ENCODE results near the gene ITPKC.

Gene ITPKC

GRCh38 chr19:40704491-40705361 lies 12.2 kb upstream of the ITPKC start:
- TF ChIP-seq ZC3H10 (CRISPR knock-in tag; IDR thresholded peaks at IDR 0.05) (no peak), ISL1 (CRISPR knock-in tag; IDR thresholded peaks at IDR 0.05) (no peak), POU6F1 (CRISPR knock-in tag; IDR thresholded peaks at IDR 0.05; ENCODE audit: borderline replicate concordance, low read depth) (no peak), ARNTL (CRISPR knock-in tag; IDR thresholded peaks at IDR 0.05; ENCODE audit: borderline replicate concordance, low read depth) (no peak)
- TF ChIP-seq, protein P1, sequence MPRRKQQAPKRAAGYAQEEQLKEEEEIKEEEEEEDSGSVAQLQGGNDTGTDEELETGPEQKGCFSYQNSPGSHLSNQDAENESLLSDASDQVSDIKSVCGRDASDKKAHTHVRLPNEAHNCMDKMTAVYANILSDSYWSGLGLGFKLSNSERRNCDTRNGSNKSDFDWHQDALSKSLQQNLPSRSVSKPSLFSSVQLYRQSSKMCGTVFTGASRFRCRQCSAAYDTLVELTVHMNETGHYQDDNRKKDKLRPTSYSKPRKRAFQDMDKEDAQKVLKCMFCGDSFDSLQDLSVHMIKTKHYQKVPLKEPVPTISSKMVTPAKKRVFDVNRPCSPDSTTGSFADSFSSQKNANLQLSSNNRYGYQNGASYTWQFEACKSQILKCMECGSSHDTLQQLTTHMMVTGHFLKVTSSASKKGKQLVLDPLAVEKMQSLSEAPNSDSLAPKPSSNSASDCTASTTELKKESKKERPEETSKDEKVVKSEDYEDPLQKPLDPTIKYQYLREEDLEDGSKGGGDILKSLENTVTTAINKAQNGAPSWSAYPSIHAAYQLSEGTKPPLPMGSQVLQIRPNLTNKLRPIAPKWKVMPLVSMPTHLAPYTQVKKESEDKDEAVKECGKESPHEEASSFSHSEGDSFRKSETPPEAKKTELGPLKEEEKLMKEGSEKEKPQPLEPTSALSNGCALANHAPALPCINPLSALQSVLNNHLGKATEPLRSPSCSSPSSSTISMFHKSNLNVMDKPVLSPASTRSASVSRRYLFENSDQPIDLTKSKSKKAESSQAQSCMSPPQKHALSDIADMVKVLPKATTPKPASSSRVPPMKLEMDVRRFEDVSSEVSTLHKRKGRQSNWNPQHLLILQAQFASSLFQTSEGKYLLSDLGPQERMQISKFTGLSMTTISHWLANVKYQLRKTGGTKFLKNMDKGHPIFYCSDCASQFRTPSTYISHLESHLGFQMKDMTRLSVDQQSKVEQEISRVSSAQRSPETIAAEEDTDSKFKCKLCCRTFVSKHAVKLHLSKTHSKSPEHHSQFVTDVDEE (CRISPR knock-in tag; IDR thresholded peaks at IDR 0.05) = no peak
- no peak for ATAC-seq

- ATAC-seq = no peak
- no peak for TF ChIP-seq ZNF70 (CRISPR knock-in tag; IDR thresholded peaks at IDR 0.05)
- no peak for TF ChIP-seq CSDC2 (CRISPR knock-in tag; IDR thresholded peaks at IDR 0.05)
- TF ChIP-seq ZNF8 (CRISPR knock-in tag; IDR thresholded peaks at IDR 0.05) = no peak
Observed at GRCh38 chr19:40705362-40705651, 11.6 kb upstream of the ITPKC start.

GRCh38 chr19:40705950-40706619 lies 10.8 kb upstream of the ITPKC start:
- no peak for TF ChIP-seq SNAI2 (CRISPR knock-in tag; IDR thresholded peaks at IDR 0.05)
- no peak for TF ChIP-seq TCF4 (CRISPR knock-in tag; IDR thresholded peaks at IDR 0.05; ENCODE audit: borderline replicate concordance)
- TF ChIP-seq ZFP30 (CRISPR knock-in tag; IDR thresholded peaks at IDR 0.05) = no peak
- TF ChIP-seq OSR1 (CRISPR knock-in tag; IDR thresholded peaks at IDR 0.05) = no peak
- TF ChIP-seq GLIS3 (CRISPR knock-in tag; IDR thresholded peaks at IDR 0.05) = no peak
- TF ChIP-seq CREB5 (CRISPR knock-in tag; IDR thresholded peaks at IDR 0.05; ENCODE audit: low read depth) = no peak
- no peak for TF ChIP-seq ARNTL (CRISPR knock-in tag; IDR thresholded peaks at IDR 0.05; ENCODE audit: borderline replicate concordance, low read depth)
- TF ChIP-seq RARB (CRISPR knock-in tag; IDR thresholded peaks at IDR 0.05) = no peak
- no peak for TF ChIP-seq PPARA (CRISPR knock-in tag; IDR thresholded peaks at IDR 0.05; ENCODE audit: borderline replicate concordance)
- TF ChIP-seq ZNF565 (CRISPR knock-in tag; conservative IDR thresholded peaks at IDR 0.05; ENCODE audit: low read depth) = no peak
- no peak for TF ChIP-seq ZFP3 (CRISPR knock-in tag; IDR thresholded peaks at IDR 0.05)
- no peak for TF ChIP-seq ESRRG (CRISPR knock-in tag; IDR thresholded peaks at IDR 0.05)
- no peak for TF ChIP-seq ZC3H10 (CRISPR knock-in tag; IDR thresholded peaks at IDR 0.05)

GRCh38 chr19:40707615-40708014 lies 9.3 kb upstream of the ITPKC start:
- TF ChIP-seq ZFP30 (CRISPR knock-in tag; IDR thresholded peaks at IDR 0.05) (no peak), ZNF8 (CRISPR knock-in tag; IDR thresholded peaks at IDR 0.05) (no peak), ISL1 (CRISPR knock-in tag; IDR thresholded peaks at IDR 0.05) (no peak), ZFP3 (CRISPR knock-in tag; IDR thresholded peaks at IDR 0.05) (no peak), SNAI2 (CRISPR knock-in tag; IDR thresholded peaks at IDR 0.05) (no peak), TCF4 (CRISPR knock-in tag; IDR thresholded peaks at IDR 0.05; ENCODE audit: borderline replicate concordance) (no peak), CREB5 (CRISPR knock-in tag; IDR thresholded peaks at IDR 0.05; ENCODE audit: low read depth) (no peak), ARNTL (CRISPR knock-in tag; IDR thresholded peaks at IDR 0.05; ENCODE audit: borderline replicate concordance, low read depth) (no peak)
- TF ChIP-seq, protein P2, sequence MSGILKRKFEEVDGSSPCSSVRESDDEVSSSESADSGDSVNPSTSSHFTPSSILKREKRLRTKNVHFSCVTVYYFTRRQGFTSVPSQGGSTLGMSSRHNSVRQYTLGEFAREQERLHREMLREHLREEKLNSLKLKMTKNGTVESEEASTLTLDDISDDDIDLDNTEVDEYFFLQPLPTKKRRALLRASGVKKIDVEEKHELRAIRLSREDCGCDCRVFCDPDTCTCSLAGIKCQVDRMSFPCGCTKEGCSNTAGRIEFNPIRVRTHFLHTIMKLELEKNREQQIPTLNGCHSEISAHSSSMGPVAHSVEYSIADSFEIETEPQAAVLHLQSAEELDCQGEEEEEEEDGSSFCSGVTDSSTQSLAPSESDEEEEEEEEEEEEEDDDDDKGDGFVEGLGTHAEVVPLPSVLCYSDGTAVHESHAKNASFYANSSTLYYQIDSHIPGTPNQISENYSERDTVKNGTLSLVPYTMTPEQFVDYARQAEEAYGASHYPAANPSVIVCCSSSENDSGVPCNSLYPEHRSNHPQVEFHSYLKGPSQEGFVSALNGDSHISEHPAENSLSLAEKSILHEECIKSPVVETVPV (CRISPR knock-in tag; IDR thresholded peaks at IDR 0.05) = no peak
- ATAC-seq = no peak

More at GRCh38 chr19:40705950-40706619, 10.8 kb upstream of the ITPKC start:
- no peak for ATAC-seq
